ENCODE measurements around the gene STX1B.

- TF ChIP-seq CTCF (conservative IDR thresholded peaks at IDR 0.05) (no peak), ZFX (IDR thresholded peaks at IDR 0.05) (no peak; the same call in 1 of the 2 replicates)
These were observed 61.5 kb downstream of the STX1B start, which contains the start of gene ORAI3 for GRCh38 chr16:30948667-30949649.

Data from C4-2B (cell line).